Keratinocyte (primary cell): Measurements from ENCODE around the gene MYH10. TPM values are rescaled to one million over a fixed set of nuclear protein-coding genes. Genes with fewer than 3 reads are reported as not detected.

Experiments
- DNase-seq: peaks from one replicate; pipeline ENCODE4 v3.0.0-alpha.2; 2011; ENCODE audit warnings: low read depth, missing footprints, low spot score
- FAIRE-seq: peaks from 2 replicates; lab custom pipeline; 2011; peaks lifted over from hg19 to GRCh38; lab: Jason Lieb, UNC
- H2AFZ ChIP-seq: 2 replicates; pipeline ENCODE4 v1.6.0; 2012; ENCODE audit warnings: low read length, control low read depth, inconsistent platforms; ENCODE audit not compliant: control insufficient read depth
- H3K27ac ChIP-seq: 2 replicates; pipeline ENCODE4 v1.5.1; 2011; ENCODE audit warnings: low read length; ENCODE audit not compliant: control insufficient read depth, insufficient read depth
- H3K27me3 ChIP-seq: 3 replicates; pipeline ENCODE4 v1.6.0; 2011; ENCODE audit warnings: low read length; ENCODE audit not compliant: control insufficient read depth, insufficient read depth; ENCODE audit errors: extremely low read depth
- H3K36me3 ChIP-seq, 2 experiments: 2 replicates in 1 of 2; 3 replicates in 1 of 2; pipeline ENCODE4 v1.5.1; 2011; ENCODE audit warnings: low read length in 2 of 2, mild to moderate bottlenecking in 1 of 2; ENCODE audit not compliant: control insufficient read depth in 2 of 2, insufficient read depth in 2 of 2; ENCODE audit errors: extremely low read depth in 1 of 2
- H3K4me1 ChIP-seq: 3 replicates; pipeline ENCODE4 v1.5.1; 2011; ENCODE audit warnings: low read length; ENCODE audit not compliant: control insufficient read depth, insufficient read depth; ENCODE audit errors: extremely low read depth
- H3K4me2 ChIP-seq: 3 replicates; pipeline ENCODE4 v1.6.0; 2011; ENCODE audit warnings: low read depth, low read length; ENCODE audit not compliant: control insufficient read depth, insufficient read depth; ENCODE audit errors: extremely low read depth
- H3K4me3 ChIP-seq, 3 experiments: fragments of 200-600 bp in 1 of 3; sonication (generic) in 1 of 3; 2 replicates in 2 of 3; 3 replicates in 1 of 3; pipeline ENCODE4 v1.5.1; 2011 to 2016; ENCODE audit warnings: low read length in 3 of 3, mild to moderate bottlenecking in 3 of 3, control low read depth in 2 of 3, inconsistent platforms in 1 of 3, low read depth in 1 of 3, mixed read lengths in 1 of 3, mixed run types in 1 of 3, moderate library complexity in 1 of 3; ENCODE audit not compliant: control insufficient read depth in 2 of 3, insufficient read depth in 2 of 3; ENCODE audit errors: extremely low read depth in 1 of 3
- H3K79me2 ChIP-seq: 2 replicates; pipeline ENCODE4 v1.6.0; 2012; ENCODE audit warnings: low read length; ENCODE audit not compliant: control insufficient read depth, insufficient read depth
- H3K9ac ChIP-seq: 3 replicates; pipeline ENCODE4 v1.6.0; 2011; ENCODE audit warnings: low read length; ENCODE audit not compliant: control insufficient read depth, insufficient read depth; ENCODE audit errors: extremely low read depth
- H3K9me1 ChIP-seq: 3 replicates; pipeline ENCODE4 v1.6.0; 2011; ENCODE audit warnings: low read length; ENCODE audit not compliant: control insufficient read depth, insufficient read depth; ENCODE audit errors: extremely low read depth
- H3K9me3 ChIP-seq: 2 replicates; pipeline ENCODE4 v1.5.1; 2012; ENCODE audit warnings: low read depth, low read length; ENCODE audit not compliant: control insufficient read depth
- H4K20me1 ChIP-seq: 3 replicates; pipeline ENCODE4 v1.6.0; 2011; ENCODE audit warnings: low read length; ENCODE audit not compliant: control insufficient read depth, insufficient read depth; ENCODE audit errors: extremely low read depth
- EZH2 ChIP-seq: IDR thresholded peaks from one replicate; pipeline ENCODE4 v1.6.1; 2012; ENCODE audit warnings: inconsistent platforms, mild to moderate bottlenecking, low read length, moderate library complexity
- dilution Hi-C: fragments of 300-500 bp; cut with MboI; formaldehyde crosslinking; loops from one replicate; pipeline ENCODE4 v1.7.0; 2020; ENCODE audit warnings: low sequenced_read_pairs; ENCODE audit not compliant: extremely low pct_ligation_motif_present
- polyA plus RNA-seq, 5 experiments: library from polyadenylated mRNA; depleted of rRNA in 3 of 5; stranded (reverse) in 3 of 5; stranded (forward) in 1 of 5; unstranded in 1 of 5; fragments of >200 nt; gene quantifications; 1 replicate in 1 of 5; 2 replicates in 3 of 5; 3 replicates in 1 of 5; pipeline versions ENCODE4 v1.2.1 to v1.2.3, GENCODE V29; 2011 to 2012; ENCODE audit warnings: missing spikeins in 2 of 5, low read depth in 1 of 5, low replicate concordance in 1 of 5
- TF ChIP-seq, protein P1 (sequence below), 3 experiments: IDR thresholded peaks in 1 of 3; conservative IDR thresholded peaks in 1 of 3; optimal IDR thresholded peaks in 1 of 3; 2 replicates in 2 of 3; 3 replicates in 1 of 3; pipeline versions ENCODE3 to v1.5.1; 2011; ENCODE audit warnings: low read length in 3 of 3, mild to moderate bottlenecking in 3 of 3, moderate library complexity in 2 of 3, control low read depth in 1 of 3, inconsistent platforms in 1 of 3; ENCODE audit not compliant: insufficient read depth in 2 of 3; ENCODE audit errors: extremely low read depth in 1 of 3

MYH10 gene
- polyA plus RNA-seq, 1 donor (not counting 4 experiments of a cell fraction or from before 2014, with no cell fraction given) = 21.2 TPM

DNA sequence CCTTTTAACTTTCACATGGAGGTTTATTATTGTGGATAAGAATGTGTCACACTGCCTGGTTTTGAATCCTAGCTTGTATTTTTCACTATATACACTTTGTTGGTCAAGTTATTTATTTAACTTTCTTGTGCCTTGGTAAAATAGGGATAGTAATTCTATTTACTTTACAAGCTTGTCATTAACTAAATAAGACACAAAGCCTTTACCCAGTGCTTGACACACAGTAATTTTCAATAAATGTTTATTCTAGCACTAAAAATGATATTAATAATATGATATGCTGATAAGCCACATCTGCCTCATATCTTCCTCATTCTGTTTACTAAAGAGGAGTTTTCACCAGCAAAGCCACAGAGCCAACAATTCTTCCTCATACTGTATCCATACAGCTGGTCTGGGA is 27.8 kb downstream of the MYH10 start:
- H3K36me3 ChIP-seq = peaks cover 0 to 3% of the 10 kb centered on the region in 2 experiments
- no peaks in the 10 kb centered on the region for H4K20me1 ChIP-seq

DNA sequence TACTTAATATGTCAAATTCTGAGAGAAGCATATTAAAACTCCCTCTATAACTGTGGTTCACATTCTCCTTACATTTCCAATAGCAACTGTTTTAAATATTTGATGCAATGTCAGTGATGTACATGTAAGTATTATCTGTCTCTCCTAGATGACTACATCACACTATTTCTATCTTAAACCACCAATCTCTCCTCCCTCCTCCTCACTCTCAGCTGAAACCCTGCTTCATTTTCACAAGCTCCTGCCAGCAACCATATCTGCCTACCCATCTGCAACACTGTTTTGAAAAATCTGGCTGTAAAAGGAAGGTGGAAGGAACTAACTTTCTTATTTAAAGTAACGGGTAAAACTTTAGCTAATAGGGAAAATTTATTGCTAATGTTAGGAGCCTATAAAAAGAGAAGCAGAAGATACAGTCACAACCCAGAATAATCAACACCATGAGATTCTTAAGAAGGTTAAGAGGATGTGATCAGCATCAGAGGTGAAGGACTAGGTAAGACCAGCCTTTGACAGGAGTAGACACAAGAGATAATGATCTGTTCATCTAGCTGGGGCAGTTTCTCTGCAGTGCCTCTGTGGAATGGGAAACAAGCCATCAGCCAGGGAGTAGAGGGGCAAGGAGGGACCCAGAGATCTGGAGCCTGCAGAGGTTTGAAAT is 31.0 kb downstream of the MYH10 start:
- Histone ChIP-seq H3K27me3 (no peaks in the 10 kb centered on the region), H3K4me3 (no peak overlapping the region), H3K36me3 (peaks cover 0 to 3% of the 10 kb centered on the region in 2 experiments), H2AFZ (no peak overlapping the region), H4K20me1 (no peaks in the 10 kb centered on the region), H3K9me1 (no peaks in the 10 kb centered on the region), H3K9me3 (no peaks in the 10 kb centered on the region), H3K27ac (no peak overlapping the region), H3K9ac (no peak overlapping the region), H3K4me1 (no peaks in the 10 kb centered on the region), H3K4me2 (no peak overlapping the region), H3K79me2 (no peaks in the 10 kb centered on the region)
- dilution Hi-C loops = no loop called here
- TF ChIP-seq EZH2 = no peak
- TF ChIP-seq, protein P1, sequence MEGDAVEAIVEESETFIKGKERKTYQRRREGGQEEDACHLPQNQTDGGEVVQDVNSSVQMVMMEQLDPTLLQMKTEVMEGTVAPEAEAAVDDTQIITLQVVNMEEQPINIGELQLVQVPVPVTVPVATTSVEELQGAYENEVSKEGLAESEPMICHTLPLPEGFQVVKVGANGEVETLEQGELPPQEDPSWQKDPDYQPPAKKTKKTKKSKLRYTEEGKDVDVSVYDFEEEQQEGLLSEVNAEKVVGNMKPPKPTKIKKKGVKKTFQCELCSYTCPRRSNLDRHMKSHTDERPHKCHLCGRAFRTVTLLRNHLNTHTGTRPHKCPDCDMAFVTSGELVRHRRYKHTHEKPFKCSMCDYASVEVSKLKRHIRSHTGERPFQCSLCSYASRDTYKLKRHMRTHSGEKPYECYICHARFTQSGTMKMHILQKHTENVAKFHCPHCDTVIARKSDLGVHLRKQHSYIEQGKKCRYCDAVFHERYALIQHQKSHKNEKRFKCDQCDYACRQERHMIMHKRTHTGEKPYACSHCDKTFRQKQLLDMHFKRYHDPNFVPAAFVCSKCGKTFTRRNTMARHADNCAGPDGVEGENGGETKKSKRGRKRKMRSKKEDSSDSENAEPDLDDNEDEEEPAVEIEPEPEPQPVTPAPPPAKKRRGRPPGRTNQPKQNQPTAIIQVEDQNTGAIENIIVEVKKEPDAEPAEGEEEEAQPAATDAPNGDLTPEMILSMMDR (optimal IDR thresholded peaks at IDR 0.05 in 1 of 3, IDR thresholded peaks at IDR 0.05 in 1 of 3, conservative IDR thresholded peaks at IDR 0.05 in 1 of 3; ENCODE audit: extremely low read depth in 1 of 3, insufficient read depth in 2 of 3, low read length in 3 of 3) = no peak
- FAIRE-seq (no peak), DNase-seq (no peak)

More for the DNA sequence above, 27.8 kb downstream of the MYH10 start:
- Histone ChIP-seq H3K9ac (no peak overlapping the region), H2AFZ (no peak overlapping the region), H3K9me3 (no peaks in the 10 kb centered on the region), H3K27ac (no peak overlapping the region), H3K79me2 (no peaks in the 10 kb centered on the region), H3K9me1 (no peaks in the 10 kb centered on the region), H3K27me3 (no peaks in the 10 kb centered on the region), H3K4me1 (no peaks in the 10 kb centered on the region), H3K4me3 (no peak overlapping the region), H3K4me2 (no peak overlapping the region)
- DNase-seq = no peak
- no peak for FAIRE-seq
- dilution Hi-C loops = no loop called here
- TF ChIP-seq EZH2 = no peak
- TF ChIP-seq, protein P1 (optimal IDR thresholded peaks at IDR 0.05 in 1 of 3, IDR thresholded peaks at IDR 0.05 in 1 of 3, conservative IDR thresholded peaks at IDR 0.05 in 1 of 3; ENCODE audit: extremely low read depth in 1 of 3, insufficient read depth in 2 of 3, low read length in 3 of 3) = no peak
